HepG2 (cell line): ENCODE data around the gene DMAP1. TPM values are rescaled to one million over a fixed set of nuclear protein-coding genes. Genes with fewer than 3 reads are reported as not detected.

Experiments
- ESRRA ChIP-seq: sonication (generic); formaldehyde crosslinking; IDR thresholded peaks from 2 replicates; pipeline ENCODE4 v1.5.1; 2020; ENCODE audit warnings: mild to moderate bottlenecking, low read depth, missing genetic modification reagents
- FOSL2 ChIP-seq: sonication (generic); formaldehyde crosslinking; IDR thresholded peaks from 2 replicates; pipeline ENCODE4 v1.4.0; 2020; ENCODE audit warnings: missing genetic modification reagents
- GABPB1 ChIP-seq: IDR thresholded peaks from 2 replicates; pipeline ENCODE4 v1.6.1; 2016; ENCODE audit warnings: mild to moderate bottlenecking, missing genetic modification reagents, moderate library complexity, missing compliant biosample characterization
- GATAD1 ChIP-seq: IDR thresholded peaks from 2 replicates; pipeline ENCODE4 v1.6.1; 2016; ENCODE audit warnings: missing genetic modification reagents, missing compliant biosample characterization
- HBP1 ChIP-seq: IDR thresholded peaks from 2 replicates; pipeline ENCODE4 v1.6.1; 2016; ENCODE audit warnings: low read depth, control low read depth
- NONO ChIP-seq, 2 experiments: fragments of 450-650 bp in 1 of 2; sonication (generic) in 1 of 2; formaldehyde crosslinking in 1 of 2; IDR thresholded peaks in 1 of 2; conservative IDR thresholded peaks in 1 of 2; 2 replicates each; pipeline versions ENCODE4 v1.6.1 to v1.8.0; 2017 to 2022; ENCODE audit warnings: mild to moderate bottlenecking in 1 of 2, missing genetic modification reagents in 1 of 2, moderate library complexity in 1 of 2
- RCOR2 ChIP-seq: IDR thresholded peaks from 2 replicates; pipeline ENCODE4 v1.6.1; 2016; ENCODE audit warnings: missing biosample characterization, missing genetic modification reagents
- RFX3 ChIP-seq: IDR thresholded peaks from 2 replicates; pipeline ENCODE4 v1.6.1; 2016; ENCODE audit warnings: missing biosample characterization, missing genetic modification reagents
- STAT5B ChIP-seq: sonication (generic); formaldehyde crosslinking; IDR thresholded peaks from 2 replicates; pipeline ENCODE4 v1.4.0; 2020; ENCODE audit warnings: missing genetic modification reagents
- THRA ChIP-seq: sonication (generic); formaldehyde crosslinking; IDR thresholded peaks from 2 replicates; pipeline ENCODE4 v1.4.0; 2020; ENCODE audit warnings: missing genetic modification reagents, borderline replicate concordance
- ZNF383 ChIP-seq: sonication (generic); formaldehyde crosslinking; IDR thresholded peaks from 2 replicates; pipeline ENCODE4 v1.4.0; 2020; ENCODE audit warnings: missing genetic modification reagents, mild to moderate bottlenecking, borderline replicate concordance
- ZNF569 ChIP-seq: sonication (generic); formaldehyde crosslinking; IDR thresholded peaks from 2 replicates; pipeline ENCODE4 v1.5.0; 2020; ENCODE audit warnings: mild to moderate bottlenecking, missing genetic modification reagents, moderate library complexity, borderline replicate concordance
- ZNF737 ChIP-seq: sonication (generic); formaldehyde crosslinking; IDR thresholded peaks from 2 replicates; pipeline ENCODE4 v1.5.0; 2020; ENCODE audit warnings: missing genetic modification reagents, mild to moderate bottlenecking, borderline replicate concordance
- ZSCAN9 ChIP-seq: IDR thresholded peaks from 2 replicates; pipeline ENCODE4 v1.6.1; 2016; ENCODE audit warnings: borderline replicate concordance
- polyA plus RNA-seq, 8 experiments: library from polyadenylated mRNA; depleted of rRNA in 3 of 8; stranded (reverse) in 7 of 8; unstranded in 1 of 8; fragments of >200 nt; fragmentation: Illumina TruSeq in 4 of 8; extraction: Trizol in 4 of 8; gene quantifications; 2 replicates each; pipeline versions ENCODE4 v1.2.1 to v1.2.3, GENCODE V29; 2011 to 2016; ENCODE audit warnings: low read depth in 4 of 8, missing spikeins in 1 of 8, mixed read lengths in 1 of 8; ENCODE audit not compliant: insufficient read depth in 1 of 8
- total RNA-seq, 5 experiments: library from RNA; depleted of rRNA; stranded (reverse); fragments of >200 nt; fragmentation: Illumina TruSeq; extraction: Trizol; gene quantifications; 2 replicates each; pipeline ENCODE4 v1.2.3, GENCODE V29; 2016; ENCODE audit warnings: low read depth in 1 of 5
- TF ChIP-seq, protein P1 (sequence below): sonication (generic); formaldehyde crosslinking; IDR thresholded peaks from 2 replicates; pipeline ENCODE4 v1.5.0; 2020; ENCODE audit warnings: mild to moderate bottlenecking, missing genetic modification reagents
- TF ChIP-seq, protein P2 (sequence below): sonication (generic); formaldehyde crosslinking; IDR thresholded peaks from 2 replicates; pipeline ENCODE4 v1.4.0; 2020; ENCODE audit warnings: mild to moderate bottlenecking, missing genetic modification reagents
- TF ChIP-seq, protein P3 (sequence below): sonication (generic); formaldehyde crosslinking; IDR thresholded peaks from 2 replicates; pipeline ENCODE4 v1.4.0; 2020; ENCODE audit warnings: missing genetic modification reagents
- TF ChIP-seq, protein P4 (sequence below), 2 experiments: fragments of 450-650 bp in 1 of 2; sonication (generic) in 1 of 2; formaldehyde crosslinking; IDR thresholded peaks; 2 replicates each; pipeline versions ENCODE4 v1.5.0 to v1.8.0; 2020 to 2022; ENCODE audit warnings: mild to moderate bottlenecking in 1 of 2, missing genetic modification reagents in 1 of 2

The DMAP1 gene
- total and polyA plus RNA-seq, 2 of the 13 experiments (the other 11 are each of a cell fraction or from before 2014, with no cell fraction given): 17.6 to 32.7 TPM

GRCh38 chr1:44217809-44218410 lies 4.6 kb downstream of the DMAP1 start (continued):
- TF ChIP-seq, protein P1, sequence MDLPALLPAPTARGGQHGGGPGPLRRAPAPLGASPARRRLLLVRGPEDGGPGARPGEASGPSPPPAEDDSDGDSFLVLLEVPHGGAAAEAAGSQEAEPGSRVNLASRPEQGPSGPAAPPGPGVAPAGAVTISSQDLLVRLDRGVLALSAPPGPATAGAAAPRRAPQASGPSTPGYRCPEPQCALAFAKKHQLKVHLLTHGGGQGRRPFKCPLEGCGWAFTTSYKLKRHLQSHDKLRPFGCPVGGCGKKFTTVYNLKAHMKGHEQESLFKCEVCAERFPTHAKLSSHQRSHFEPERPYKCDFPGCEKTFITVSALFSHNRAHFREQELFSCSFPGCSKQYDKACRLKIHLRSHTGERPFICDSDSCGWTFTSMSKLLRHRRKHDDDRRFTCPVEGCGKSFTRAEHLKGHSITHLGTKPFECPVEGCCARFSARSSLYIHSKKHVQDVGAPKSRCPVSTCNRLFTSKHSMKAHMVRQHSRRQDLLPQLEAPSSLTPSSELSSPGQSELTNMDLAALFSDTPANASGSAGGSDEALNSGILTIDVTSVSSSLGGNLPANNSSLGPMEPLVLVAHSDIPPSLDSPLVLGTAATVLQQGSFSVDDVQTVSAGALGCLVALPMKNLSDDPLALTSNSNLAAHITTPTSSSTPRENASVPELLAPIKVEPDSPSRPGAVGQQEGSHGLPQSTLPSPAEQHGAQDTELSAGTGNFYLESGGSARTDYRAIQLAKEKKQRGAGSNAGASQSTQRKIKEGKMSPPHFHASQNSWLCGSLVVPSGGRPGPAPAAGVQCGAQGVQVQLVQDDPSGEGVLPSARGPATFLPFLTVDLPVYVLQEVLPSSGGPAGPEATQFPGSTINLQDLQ (CRISPR knock-in tag): no peak
- TF ChIP-seq ESRRA (CRISPR knock-in tag) (no peak), ZNF383 (CRISPR knock-in tag) (no peak), RCOR2 (CRISPR knock-in tag) (no peak), ZSCAN9 (CRISPR knock-in tag) (no peak), GATAD1 (CRISPR knock-in tag) (no peak), RFX3 (CRISPR knock-in tag) (no peak), HBP1 (CRISPR knock-in tag) (no peak), NONO (IDR thresholded peaks at IDR 0.05) (no peak), NONO (CRISPR knock-in tag; conservative IDR thresholded peaks at IDR 0.05) (0 out of 2 replicates have a peak, but pooled peaks have one; percentile 39), STAT5B (CRISPR knock-in tag) (no peak), GABPB1 (CRISPR knock-in tag) (peak; percentile 21; the same call in 1 of the 2 replicates), FOSL2 (CRISPR knock-in tag) (peak; percentile 45), THRA (CRISPR knock-in tag) (peak; percentile 37; the same call in 1 of the 2 replicates), ZNF569 (CRISPR knock-in tag) (no peak), ZNF737 (no peak)
- TF ChIP-seq, protein P2, sequence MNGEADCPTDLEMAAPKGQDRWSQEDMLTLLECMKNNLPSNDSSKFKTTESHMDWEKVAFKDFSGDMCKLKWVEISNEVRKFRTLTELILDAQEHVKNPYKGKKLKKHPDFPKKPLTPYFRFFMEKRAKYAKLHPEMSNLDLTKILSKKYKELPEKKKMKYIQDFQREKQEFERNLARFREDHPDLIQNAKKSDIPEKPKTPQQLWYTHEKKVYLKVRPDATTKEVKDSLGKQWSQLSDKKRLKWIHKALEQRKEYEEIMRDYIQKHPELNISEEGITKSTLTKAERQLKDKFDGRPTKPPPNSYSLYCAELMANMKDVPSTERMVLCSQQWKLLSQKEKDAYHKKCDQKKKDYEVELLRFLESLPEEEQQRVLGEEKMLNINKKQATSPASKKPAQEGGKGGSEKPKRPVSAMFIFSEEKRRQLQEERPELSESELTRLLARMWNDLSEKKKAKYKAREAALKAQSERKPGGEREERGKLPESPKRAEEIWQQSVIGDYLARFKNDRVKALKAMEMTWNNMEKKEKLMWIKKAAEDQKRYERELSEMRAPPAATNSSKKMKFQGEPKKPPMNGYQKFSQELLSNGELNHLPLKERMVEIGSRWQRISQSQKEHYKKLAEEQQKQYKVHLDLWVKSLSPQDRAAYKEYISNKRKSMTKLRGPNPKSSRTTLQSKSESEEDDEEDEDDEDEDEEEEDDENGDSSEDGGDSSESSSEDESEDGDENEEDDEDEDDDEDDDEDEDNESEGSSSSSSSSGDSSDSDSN (CRISPR knock-in tag): no peak
- TF ChIP-seq, protein P3, sequence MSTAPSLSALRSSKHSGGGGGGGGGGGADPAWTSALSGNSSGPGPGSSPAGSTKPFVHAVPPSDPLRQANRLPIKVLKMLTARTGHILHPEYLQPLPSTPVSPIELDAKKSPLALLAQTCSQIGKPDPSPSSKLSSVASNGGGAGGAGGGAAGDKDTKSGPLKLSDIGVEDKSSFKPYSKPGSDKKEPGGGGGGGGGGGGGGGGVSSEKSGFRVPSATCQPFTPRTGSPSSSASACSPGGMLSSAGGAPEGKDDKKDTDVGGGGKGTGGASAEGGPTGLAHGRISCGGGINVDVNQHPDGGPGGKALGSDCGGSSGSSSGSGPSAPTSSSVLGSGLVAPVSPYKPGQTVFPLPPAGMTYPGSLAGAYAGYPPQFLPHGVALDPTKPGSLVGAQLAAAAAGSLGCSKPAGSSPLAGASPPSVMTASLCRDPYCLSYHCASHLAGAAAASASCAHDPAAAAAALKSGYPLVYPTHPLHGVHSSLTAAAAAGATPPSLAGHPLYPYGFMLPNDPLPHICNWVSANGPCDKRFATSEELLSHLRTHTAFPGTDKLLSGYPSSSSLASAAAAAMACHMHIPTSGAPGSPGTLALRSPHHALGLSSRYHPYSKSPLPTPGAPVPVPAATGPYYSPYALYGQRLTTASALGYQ (CRISPR knock-in tag): no peak
- TF ChIP-seq, protein P4, sequence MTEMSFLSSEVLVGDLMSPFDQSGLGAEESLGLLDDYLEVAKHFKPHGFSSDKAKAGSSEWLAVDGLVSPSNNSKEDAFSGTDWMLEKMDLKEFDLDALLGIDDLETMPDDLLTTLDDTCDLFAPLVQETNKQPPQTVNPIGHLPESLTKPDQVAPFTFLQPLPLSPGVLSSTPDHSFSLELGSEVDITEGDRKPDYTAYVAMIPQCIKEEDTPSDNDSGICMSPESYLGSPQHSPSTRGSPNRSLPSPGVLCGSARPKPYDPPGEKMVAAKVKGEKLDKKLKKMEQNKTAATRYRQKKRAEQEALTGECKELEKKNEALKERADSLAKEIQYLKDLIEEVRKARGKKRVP (CRISPR knock-in tag; IDR thresholded peaks at IDR 0.05): no peak
